Karpas-422 (cell line): ENCODE data around the gene CHMP2B. TPM values are rescaled to one million over a fixed set of nuclear protein-coding genes. Genes with fewer than 3 reads are reported as not detected.
"Not testable (repeated sequence)": the region's sequence is repeated elsewhere in the genome, so short reads cannot be mapped to it uniquely, and the experiment has no call there.

Source experiments
- DNase-seq: peaks from one replicate; pipeline ENCODE4 v3.0.0-alpha.2; 2015
- H2AFZ ChIP-seq: fragments of 200-600 bp; sonication (generic); 2 replicates; pipeline ENCODE4 v1.6.1; 2014; ENCODE audit warnings: antibody characterized with exemption, low read length, mixed read lengths
- H3K27ac ChIP-seq: fragments of 200-600 bp; sonication (generic); 2 replicates; pipeline ENCODE4 v1.5.1; 2014; ENCODE audit warnings: mild to moderate bottlenecking, low read length, moderate library complexity
- H3K27me3 ChIP-seq: fragments of 200-600 bp; sonication (generic); 2 replicates; pipeline ENCODE4 v1.6.1; 2014; ENCODE audit warnings: low read length, mixed read lengths
- H3K36me3 ChIP-seq: fragments of 200-600 bp; sonication (generic); 2 replicates; pipeline ENCODE4 v1.6.1; 2014; ENCODE audit warnings: low read length, mixed read lengths; ENCODE audit not compliant: insufficient read depth
- H3K4me1 ChIP-seq: fragments of 200-600 bp; sonication (generic); 2 replicates; pipeline ENCODE4 v1.6.1; 2014; ENCODE audit warnings: mild to moderate bottlenecking, low read length, mixed read lengths
- H3K4me2 ChIP-seq: fragments of 200-600 bp; sonication (generic); 2 replicates; pipeline ENCODE4 v1.6.1; 2014; ENCODE audit warnings: low read length, low read depth, mild to moderate bottlenecking; ENCODE audit not compliant: poor library complexity, severe bottlenecking
- H3K4me3 ChIP-seq: fragments of 200-600 bp; sonication (generic); 2 replicates; pipeline ENCODE4 v1.5.1; 2014; ENCODE audit warnings: mild to moderate bottlenecking, antibody characterized with exemption, low read length, mixed read lengths
- H3K79me2 ChIP-seq: fragments of 200-600 bp; sonication (generic); 2 replicates; pipeline ENCODE4 v1.6.1; 2014; ENCODE audit warnings: mild to moderate bottlenecking, low read length, mixed read lengths
- H3K9ac ChIP-seq: fragments of 200-600 bp; sonication (generic); 2 replicates; pipeline ENCODE4 v1.6.0; 2014; ENCODE audit warnings: low read length
- H3K9me2 ChIP-seq: fragments of 200-600 bp; sonication (generic), shearing (Covaris generic); replicated peaks from 2 replicates; pipeline ENCODE4 v1.6.0; 2014; ENCODE audit warnings: mild to moderate bottlenecking, low read length, moderate library complexity; ENCODE audit not compliant: insufficient read depth
- H3K9me3 ChIP-seq: fragments of 300-700, 200-600 bp; sonication (generic); 2 replicates; pipeline ENCODE4 v1.6.1; 2014; ENCODE audit warnings: low read length, mixed read lengths
- H4K20me1 ChIP-seq: fragments of 200-600 bp; sonication (generic); 2 replicates; pipeline ENCODE4 v1.6.1; 2014; ENCODE audit warnings: mild to moderate bottlenecking, antibody characterized with exemption, low read length, low read depth; ENCODE audit not compliant: insufficient read depth
- small RNA-seq: library from RNA; depleted of rRNA; stranded (forward); fragments of <200 nt; gene quantifications from one replicate; pipeline ENCODE3, GENCODE V24; 2014
- total RNA-seq: library from RNA; depleted of rRNA; stranded (reverse); fragments of >200 nt; shearing (Covaris generic); gene quantifications from 2 replicates; pipeline ENCODE4 v1.2.3, GENCODE V29; 2014; ENCODE audit warnings: low replicate concordance; rRNA removed

Gene CHMP2B
- total RNA-seq, 1 experiment from 2014 or later: 23.0 TPM

- no peaks in the 10 kb centered on the region for H3K4me1 ChIP-seq
- no peaks in the 10 kb centered on the region for H3K27me3 ChIP-seq
- no peak overlapping the region for H3K27ac ChIP-seq
- no peaks in the 10 kb centered on the region for H3K36me3 ChIP-seq
- no peaks in the 10 kb centered on the region for H4K20me1 ChIP-seq
- no peaks in the 10 kb centered on the region for H3K9me3 ChIP-seq
- H3K4me2 ChIP-seq: no peak overlapping the region
- no peak overlapping the region for H2AFZ ChIP-seq
- H3K9ac ChIP-seq: no peak overlapping the region
- no peak for DNase-seq
- no peaks in the 10 kb centered on the region for H3K9me2 ChIP-seq
- no peak overlapping the region for H3K4me3 ChIP-seq
- H3K79me2 ChIP-seq: no peaks in the 10 kb centered on the region
Observed at GRCh38 chr3:87288446-87288845, 61.3 kb downstream of the CHMP2B start.

GRCh38 chr3:87298111-87298718, 71.1 kb downstream of the CHMP2B start:
- no peaks in the 10 kb centered on the region for H3K9me3 ChIP-seq
- no peak overlapping the region for H2AFZ ChIP-seq
- no peaks in the 10 kb centered on the region for H3K36me3 ChIP-seq
- no peaks in the 10 kb centered on the region for H4K20me1 ChIP-seq
- H3K27me3 ChIP-seq: no peaks in the 10 kb centered on the region
- no peaks in the 10 kb centered on the region for H3K4me1 ChIP-seq
- peak; percentile 62 for DNase-seq
- H3K9me2 ChIP-seq: no peaks in the 10 kb centered on the region
- H3K27ac ChIP-seq: no peak overlapping the region
- no peak overlapping the region for H3K4me3 ChIP-seq
- no peaks in the 10 kb centered on the region for H3K79me2 ChIP-seq
- H3K4me2 ChIP-seq: no peak overlapping the region
- no peak overlapping the region for H3K9ac ChIP-seq

GRCh38 chr3:87305031-87305430, 77.9 kb downstream of the CHMP2B start:
- not testable (repeated sequence) for H4K20me1 ChIP-seq, DNase-seq, H3K36me3 ChIP-seq, H3K27ac ChIP-seq, H2AFZ ChIP-seq, H3K79me2 ChIP-seq, H3K9ac ChIP-seq, H3K4me1 ChIP-seq, H3K4me2 ChIP-seq, H3K9me3 ChIP-seq, H3K27me3 ChIP-seq, H3K9me2 ChIP-seq, H3K4me3 ChIP-seq

Small RNAs within 50 kb of the gene (small RNA-seq; reads per million reads assigned to genes)
- gene MIR4795: not detected

Other genes with a start within 250 kb of the CHMP2B start
- not detected in 2 replicates for gene VGLL3, start 236.2 kb upstream of the CHMP2B start, total RNA-seq
- not detected in 2 replicates for gene POU1F1, start 49.3 kb downstream of the CHMP2B start, total RNA-seq